ENCODE measurements around the gene SAP30L. TPM values are rescaled to one million over a fixed set of nuclear protein-coding genes. Genes with fewer than 3 reads are reported as not detected.

Gene SAP30L
- total RNA-seq (2021) (42.8 and 53.0 TPM in 2 replicates), Bru-seq, nascent RNA (percentile 72 among the genes with signal in this experiment), BruChase-seq, experiment 1, labeled RNA remaining after a 2-hour chase (percentile 74 among the genes with signal in this experiment), BruChase-seq, experiment 2, labeled RNA remaining after a 6-hour chase (percentile 87 among the genes with signal in this experiment)
- long read RNA-seq, full-length matches to known transcripts: 54 of 60 reads
- long read RNA-seq, partial matches to known transcripts: 0 of 60 reads
- long read RNA-seq, other reads (novel, unspliced or antisense): 6 of 60 reads

- CTCF ChIA-PET: interaction anchor here (0.6 kb wide), 1 partner anchor 18 kb away, joined by 4 read pairs; no protein-coding TSS in a partner anchor
- Histone ChIP-seq H3K4me2 (peak within 1 kb of the TSS; percentile 93), H3K27ac (no peak within 1 kb of the TSS), H2AFZ (peak within 1 kb of the TSS; percentile 92), H3K4me1 (replicated peaks; ENCODE audit: insufficient read depth) (peaks cover 32% of the 10 kb centered on the region), H3K27me3 (ENCODE audit: insufficient read depth, low read depth) (no peaks in the 10 kb centered on the region), H3K79me2 (ENCODE audit: low read depth) (peaks cover 53% of the 10 kb centered on the region), H3F3A (ENCODE audit: insufficient read depth, low read depth) (no peaks in the 10 kb centered on the region), H4K20me1 (ENCODE audit: insufficient read depth) (peaks cover 6% of the 10 kb centered on the region; the same call in 1 of the 2 replicates), H3K9me2 (ENCODE audit: insufficient read depth) (no peaks in the 10 kb centered on the region), H3K9me3 (ENCODE audit: insufficient read depth, low read depth) (no peaks in the 10 kb centered on the region), H3K4me3 (peak within 1 kb of the TSS; percentile 95), H3K36me3 (ENCODE audit: low read depth) (peaks cover 6% of the 10 kb centered on the region; the same call in 1 of the 2 replicates)
- peak; percentile 83 to 99 for DNase-seq
- POLR2A ChIA-PET (ENCODE audit: unreplicated experiment): no interaction called here
- no TSS peak for BruUV-seq (replicated peaks)
- intact Hi-C loops (cut with micrococcal nuclease; ENCODE audit: unreplicated experiment): loop anchor here (1.0 to 10.0 kb wide), 8 partner anchors 78 to 409 kb away; partner anchors contain the start of genes CNOT8, FAM114A2, FAXDC2 and GALNT10
- TF ChIP-seq CTCF (conservative IDR thresholded peaks at IDR 0.05) (no peak), EZH2 (IDR thresholded peaks at IDR 0.05; ENCODE audit: low read depth) (no peak)
Measured at GRCh38 chr5:154445422-154446194, at the start of gene SAP30L. Gene SAP30L, plus strand, starts transcription at chr5:154445997. Its CDS starts 608 bp downstream, at chr5:154446605.

- H3K27me3 ChIP-seq (ENCODE audit: insufficient read depth, low read depth): no peaks in the 10 kb centered on the region
- peaks cover 6% of the 10 kb centered on the region; the same call in 1 of the 2 replicates for H3K79me2 ChIP-seq (ENCODE audit: low read depth)
- H3K4me2 ChIP-seq: peak overlapping the region; percentile 14
- TF ChIP-seq CTCF (conservative IDR thresholded peaks at IDR 0.05) (no peak), EZH2 (IDR thresholded peaks at IDR 0.05; ENCODE audit: low read depth) (no peak)
- ChIA-PET POLR2A (ENCODE audit: unreplicated experiment) (interaction anchor here (0.6 kb wide), 1 partner anchor 60 kb away, joined by 3 read pairs; no protein-coding TSS in a partner anchor), CTCF (no interaction called here)
- no peak overlapping the region for H3K4me3 ChIP-seq
- BruUV-seq (replicated peaks): no TSS peak
- H3K36me3 ChIP-seq (ENCODE audit: low read depth): peaks cover 4% of the 10 kb centered on the region
- intact Hi-C loops (cut with micrococcal nuclease; ENCODE audit: unreplicated experiment): no loop called here
- no peaks in the 10 kb centered on the region for H4K20me1 ChIP-seq (ENCODE audit: insufficient read depth)
- DNase-seq: no peak
- H3K9me3 ChIP-seq (ENCODE audit: insufficient read depth, low read depth): no peaks in the 10 kb centered on the region
- H3K9me2 ChIP-seq (ENCODE audit: insufficient read depth): no peaks in the 10 kb centered on the region
- peaks cover 34% of the 10 kb centered on the region for H3K4me1 ChIP-seq (replicated peaks; ENCODE audit: insufficient read depth)
- peak overlapping the region; percentile 39; the same call in 1 of the 2 replicates for H3K27ac ChIP-seq
- H3F3A ChIP-seq (ENCODE audit: insufficient read depth, low read depth): peaks cover 32% of the 10 kb centered on the region; the same call in 1 of the 2 replicates
- H2AFZ ChIP-seq: no peak overlapping the region
Measured at GRCh38 chr5:154396128-154396527, 49.7 kb upstream of the SAP30L start.

- Histone ChIP-seq H3F3A (ENCODE audit: insufficient read depth, low read depth) (peaks cover 32% of the 10 kb centered on the region; the same call in 1 of the 2 replicates), H3K4me3 (no peak overlapping the region), H4K20me1 (ENCODE audit: insufficient read depth) (no peaks in the 10 kb centered on the region), H3K27me3 (ENCODE audit: insufficient read depth, low read depth) (no peaks in the 10 kb centered on the region), H2AFZ (no peak overlapping the region), H3K9me2 (ENCODE audit: insufficient read depth) (no peaks in the 10 kb centered on the region), H3K4me2 (no peak overlapping the region), H3K79me2 (ENCODE audit: low read depth) (peaks cover 6% of the 10 kb centered on the region; the same call in 1 of the 2 replicates), H3K4me1 (replicated peaks; ENCODE audit: insufficient read depth) (peaks cover 34% of the 10 kb centered on the region), H3K9me3 (ENCODE audit: insufficient read depth, low read depth) (no peaks in the 10 kb centered on the region), H3K36me3 (ENCODE audit: low read depth) (peaks cover 7% of the 10 kb centered on the region; the same call in 1 of the 2 replicates), H3K27ac (no peak overlapping the region)
- BruUV-seq (replicated peaks): no TSS peak
- ChIA-PET POLR2A (ENCODE audit: unreplicated experiment) (no interaction called here), CTCF (no interaction called here)
- intact Hi-C loops (cut with micrococcal nuclease; ENCODE audit: unreplicated experiment): no loop called here
- no peak for DNase-seq
- TF ChIP-seq CTCF (conservative IDR thresholded peaks at IDR 0.05) (no peak), EZH2 (IDR thresholded peaks at IDR 0.05; ENCODE audit: low read depth) (no peak)
Measured at GRCh38 chr5:154397652-154398406, 48.0 kb upstream of the SAP30L start.

Measured in PC-9 (cell line).